NCI-H774 (cell line): ENCODE results near the gene KRT32.
A peak's percentile ranks its signal among the peaks of the same experiment; 100 is the strongest.
"Not testable (repeated sequence)": the region's sequence is repeated elsewhere in the genome, so short reads cannot be mapped to it uniquely, and the experiment has no call there.

Source experiments
- DNase-seq: peaks from one replicate; lab custom pipeline; 2025; lab: John Stamatoyannopoulos, UW

Gene KRT32

DNA sequence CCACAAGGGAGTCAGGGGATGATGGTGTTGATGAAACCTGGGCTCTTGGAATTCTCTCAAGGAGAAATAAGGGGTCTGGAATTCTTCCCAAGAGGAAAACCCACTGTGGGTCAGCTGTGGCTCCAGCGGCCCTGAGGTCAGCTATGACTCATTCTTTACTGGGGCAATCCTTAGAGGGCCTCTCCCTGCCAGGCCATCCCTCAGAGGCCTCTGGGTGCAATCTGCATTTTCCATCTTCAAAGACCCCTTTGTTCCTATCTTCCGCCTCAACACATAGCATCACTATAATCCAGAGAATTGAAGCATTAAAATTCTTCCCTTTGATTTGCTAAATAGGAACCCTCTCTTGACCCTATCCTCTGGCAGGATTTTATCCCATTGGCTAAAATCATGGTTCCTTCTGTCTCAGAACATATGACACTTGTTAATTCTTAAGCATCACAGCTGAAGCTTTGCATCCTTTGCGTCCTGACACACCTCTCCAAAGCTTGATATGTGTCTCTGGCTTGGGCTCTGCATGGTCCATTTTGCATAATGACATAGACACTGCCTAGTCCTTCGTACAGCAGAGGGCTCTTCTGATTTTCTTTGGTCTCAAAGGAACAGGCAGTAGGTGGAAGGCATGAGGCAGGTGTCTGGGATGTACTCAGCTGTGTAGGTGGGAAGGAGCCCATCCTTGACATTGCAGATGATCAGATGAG is 38.4 kb downstream of the KRT32 start:
- no peak for DNase-seq

- DNase-seq = no peak
Measured at GRCh38 chr17:41424111-41424635, 43.0 kb downstream of the KRT32 start, which contains the start of gene KRT37. Gene KRT37 (minus strand): TSS chr17:41424585. CDS start chr17:41424523, 62 bp downstream.

- not testable (repeated sequence) for DNase-seq
Measured at GRCh38 chr17:41422586-41422985, 44.6 kb downstream of the KRT32 start.

- no peak for DNase-seq
Measured at GRCh38 chr17:41421617-41422016, 45.6 kb downstream of the KRT32 start.

DNA sequence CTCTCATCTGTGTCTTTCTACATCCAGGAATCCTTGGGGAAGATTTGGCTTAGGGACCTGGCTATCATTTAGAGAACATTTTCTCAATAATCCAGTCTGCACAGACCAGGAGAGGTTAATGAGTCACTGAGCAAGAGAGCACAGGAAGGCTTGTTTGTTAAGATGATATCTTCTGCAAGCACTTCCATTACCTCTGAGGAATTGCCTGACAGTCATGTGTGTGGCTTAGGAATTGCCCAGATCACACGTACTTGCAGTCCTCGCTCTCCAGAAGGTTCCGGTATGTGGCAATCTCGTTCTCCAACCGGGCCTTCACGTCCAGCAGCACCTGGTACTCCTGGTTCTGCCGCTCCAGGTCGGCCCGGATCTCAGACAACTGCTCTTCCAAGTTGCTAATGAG is 46.1 kb downstream of the KRT32 start:
- DNase-seq = no peak

DNA sequence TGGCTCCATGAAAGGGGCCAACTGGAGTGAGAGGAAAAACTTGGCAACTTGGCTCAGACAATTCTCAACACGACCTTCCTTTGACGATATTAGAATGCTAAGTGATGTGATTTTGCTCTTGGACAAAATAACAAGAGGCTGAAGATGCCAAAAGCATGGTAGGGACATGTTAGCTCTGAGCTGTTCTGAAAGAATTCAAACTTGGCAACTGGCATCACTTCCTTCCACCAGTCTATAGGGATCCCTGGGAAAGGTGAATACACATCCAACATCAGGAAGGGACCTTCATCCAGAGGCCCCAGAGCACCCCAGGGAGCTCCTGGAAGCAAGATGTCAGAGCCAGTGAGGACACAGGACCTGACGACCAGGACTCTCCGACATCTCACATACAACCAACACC is 47.1 kb downstream of the KRT32 start:
- no peak for DNase-seq

- no peak for DNase-seq
Measured at GRCh38 chr17:41419716-41420115, 47.5 kb downstream of the KRT32 start.

DNA sequence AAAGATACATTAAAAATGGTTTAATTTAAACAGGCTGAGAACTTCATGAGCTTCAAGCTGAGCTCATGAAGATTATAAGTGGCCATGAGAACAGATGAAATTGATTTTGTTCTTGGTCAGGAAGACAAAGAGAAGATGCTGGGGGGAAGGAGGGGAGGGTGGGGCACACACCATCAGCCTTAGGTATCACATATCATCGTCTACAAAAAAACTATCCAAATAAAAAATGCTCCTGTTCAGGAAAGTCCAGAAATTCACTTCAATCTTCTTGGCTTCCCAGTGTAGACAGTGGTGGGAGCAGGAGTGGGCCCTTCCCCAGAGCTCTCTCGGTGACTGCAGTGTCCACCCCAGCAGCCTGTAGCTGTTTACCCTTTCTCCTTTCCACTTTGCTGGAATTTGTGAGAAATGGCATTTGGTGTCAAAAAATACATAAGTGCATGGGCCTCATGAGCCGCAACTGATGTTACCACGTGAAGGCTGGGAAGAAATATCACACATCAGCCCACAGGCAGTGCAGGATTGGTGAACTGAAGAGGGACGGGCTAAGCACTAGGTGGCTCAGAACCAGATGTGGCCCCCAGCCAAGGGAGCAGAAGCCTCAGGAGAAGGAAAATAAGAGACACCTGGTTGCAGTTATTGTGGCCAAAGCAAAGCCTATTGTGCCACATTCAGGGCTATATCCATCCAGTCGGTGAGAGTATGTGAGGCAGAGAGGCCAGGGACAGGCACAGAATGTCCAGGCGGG is 48.9 kb downstream of the KRT32 start:
- DNase-seq = no peak

GRCh38 chr17:41417576-41418015 is 49.6 kb downstream of the KRT32 start:
- peak; percentile 38 for DNase-seq

DNA sequence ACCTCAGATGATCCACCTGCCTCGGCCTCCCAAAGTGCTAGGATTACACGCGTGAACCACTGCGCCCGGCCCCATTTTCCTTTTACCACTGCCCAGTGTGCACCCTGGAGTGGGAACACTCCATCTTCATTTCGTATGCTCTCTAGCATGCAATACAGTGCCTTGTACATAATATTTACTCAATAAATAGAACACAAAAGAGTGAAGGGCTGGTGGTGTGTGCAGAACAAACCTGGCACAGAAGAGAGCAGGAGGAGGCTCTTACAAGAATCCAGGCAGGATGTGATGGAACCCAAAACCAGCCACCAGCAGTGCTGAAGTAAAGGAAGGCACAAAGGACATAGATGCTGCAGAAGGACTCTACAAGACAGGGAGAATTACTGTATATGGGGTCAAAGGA is 50.1 kb downstream of the KRT32 start:
- peak; percentile 79 for DNase-seq

- DNase-seq = peak; percentile 63
Measured at GRCh38 chr17:41416479-41416878, 50.7 kb downstream of the KRT32 start.

DNA sequence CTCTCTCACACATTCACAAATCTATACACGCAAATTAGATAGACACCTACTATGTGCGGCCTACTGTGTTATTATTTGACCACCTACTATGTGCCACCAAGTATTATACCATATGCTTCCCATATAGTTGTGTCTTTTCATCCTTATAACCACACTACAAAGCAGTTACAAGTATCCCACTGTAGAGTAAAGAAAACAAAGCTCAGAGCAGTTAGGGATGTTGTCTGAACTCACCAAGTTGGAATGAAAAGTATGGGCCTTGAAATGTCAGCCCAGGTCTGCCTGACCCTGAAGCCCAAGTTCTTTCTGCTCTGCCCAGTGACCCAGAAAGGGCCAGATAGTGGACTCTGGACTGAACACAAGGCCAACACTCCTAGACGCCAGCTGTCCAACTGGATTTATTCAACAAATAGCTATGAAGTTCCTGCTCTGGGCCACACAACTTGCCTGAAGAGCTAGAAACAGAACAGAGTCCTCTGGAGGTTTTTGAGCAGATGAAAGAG is 51.3 kb downstream of the KRT32 start:
- no peak for DNase-seq

- DNase-seq = no peak
Measured at GRCh38 chr17:41415411-41415810, 51.8 kb downstream of the KRT32 start.

- DNase-seq = no peak
Measured at GRCh38 chr17:41413982-41414381, 53.2 kb downstream of the KRT32 start.

- no peak for DNase-seq
Measured at GRCh38 chr17:41413353-41413957, 53.7 kb downstream of the KRT32 start.

DNA sequence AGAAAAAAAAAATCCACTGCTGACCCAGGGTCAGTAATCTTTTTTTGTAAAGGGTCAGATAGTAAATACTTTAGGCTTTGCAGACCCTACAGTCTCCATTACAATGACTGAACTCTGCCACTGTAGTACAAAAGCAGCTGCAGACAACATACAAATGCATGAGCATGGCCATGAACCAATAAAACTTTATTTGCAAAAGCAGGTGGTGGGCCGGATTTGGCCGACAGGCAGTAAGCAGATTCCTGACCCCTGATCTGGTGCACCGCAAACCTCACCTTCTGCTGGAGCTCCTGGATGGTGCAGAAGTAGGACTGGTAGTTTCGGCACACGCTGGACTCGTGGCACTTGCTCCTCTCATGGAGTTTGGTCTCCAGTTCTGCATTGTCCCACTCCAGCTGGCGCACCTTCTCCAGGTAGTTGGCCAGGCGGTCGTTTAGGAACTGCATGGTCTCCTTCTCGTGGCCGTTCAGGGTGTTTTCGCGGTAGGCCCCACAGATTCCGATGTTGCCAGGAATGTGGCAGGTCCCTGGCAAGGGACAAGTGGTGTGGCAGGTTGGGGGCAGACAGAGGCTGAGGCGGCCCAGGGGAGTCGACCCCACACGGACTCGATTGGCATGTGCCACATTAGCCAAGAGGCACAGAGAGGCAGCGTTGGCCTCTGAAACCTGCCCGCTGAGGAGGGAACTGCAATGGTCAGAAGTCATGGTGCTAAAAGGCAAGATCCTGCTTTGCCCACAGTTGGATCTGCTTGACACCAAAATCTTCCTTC is 55.9 kb downstream of the KRT32 start:
- DNase-seq = no peak
